SKM-1 (cell line): ENCODE results near the gene MARCHF10.

Experiments used
- DNase-seq: peaks from one replicate; lab custom pipeline; 2025; ENCODE audit not compliant: unreplicated experiment; lab: John Stamatoyannopoulos, UW

The MARCHF10 gene

GRCh38 chr17:62681061-62681938 lies 126.8 kb downstream of the MARCHF10 start:
- no peak for DNase-seq

- no peak for DNase-seq
Measured at GRCh38 chr17:62680541-62681052, 127.5 kb downstream of the MARCHF10 start.

- DNase-seq: no peak
Measured at GRCh38 chr17:62679866-62680377, 128.2 kb downstream of the MARCHF10 start.

- no peak for DNase-seq
Measured at GRCh38 chr17:62678214-62678919, 129.7 kb downstream of the MARCHF10 start.

GRCh38 chr17:62676952-62677596 lies 131.0 kb downstream of the MARCHF10 start:
- DNase-seq: no peak

- DNase-seq: no peak
Measured at GRCh38 chr17:62676231-62676943, 131.7 kb downstream of the MARCHF10 start.

- no peak for DNase-seq
Measured at GRCh38 chr17:62675701-62676100, 132.4 kb downstream of the MARCHF10 start.

GRCh38 chr17:62675260-62675659 lies 132.9 kb downstream of the MARCHF10 start:
- no peak for DNase-seq

GRCh38 chr17:62674841-62675240 lies 133.3 kb downstream of the MARCHF10 start:
- DNase-seq: no peak

GRCh38 chr17:62674363-62674739 lies 133.8 kb downstream of the MARCHF10 start:
- no peak for DNase-seq

GRCh38 chr17:62673614-62674362 lies 134.3 kb downstream of the MARCHF10 start:
- no peak for DNase-seq

GRCh38 chr17:62672957-62673356 lies 135.2 kb downstream of the MARCHF10 start:
- no peak for DNase-seq

- DNase-seq: no peak
Measured at GRCh38 chr17:62671553-62671952, 136.6 kb downstream of the MARCHF10 start.

- no peak for DNase-seq
Measured at GRCh38 chr17:62670202-62670821, 137.8 kb downstream of the MARCHF10 start.

GRCh38 chr17:62668091-62668804 lies 139.9 kb downstream of the MARCHF10 start:
- DNase-seq: no peak

GRCh38 chr17:62666801-62667591 lies 141.1 kb downstream of the MARCHF10 start:
- DNase-seq: no peak

- DNase-seq: no peak
Measured at GRCh38 chr17:62666061-62666800, 141.9 kb downstream of the MARCHF10 start.
